ENCODE results near the gene CES3. TPM values are rescaled to one million over a fixed set of nuclear protein-coding genes. Genes with fewer than 3 reads are reported as not detected.
"Not testable (repeated sequence)": the region's sequence is repeated elsewhere in the genome, so short reads cannot be mapped to it uniquely, and the experiment has no call there.

Gene CES3
- total RNA-seq, 1 donor from 2014 or later, result 0.29 TPM

DNA sequence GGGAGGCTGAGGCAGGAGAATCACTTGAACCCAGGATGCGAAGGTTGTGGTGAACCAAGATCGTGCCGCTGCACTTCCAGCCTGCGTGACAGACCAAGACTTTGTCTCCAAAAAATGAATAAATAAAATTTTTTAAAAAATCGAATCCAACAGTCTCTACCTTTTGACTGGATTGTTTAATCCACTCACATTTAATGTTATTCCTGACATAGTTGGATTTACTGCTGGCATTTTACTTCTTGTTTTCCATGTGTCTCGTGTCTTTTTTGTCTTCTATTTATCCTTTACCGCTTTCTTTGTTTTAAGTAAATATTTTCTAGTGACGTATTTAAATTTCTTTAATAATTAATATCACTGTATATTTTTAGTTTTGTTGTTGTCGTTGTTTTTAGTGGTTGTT, 22.0 kb downstream of the CES3 start:
- POLR2A ChIA-PET, result no interaction called here
- H3K4me3 Mint-ChIP-seq, result no peak overlapping the region
- H3K9me3 Mint-ChIP-seq, result no peaks in the 10 kb centered on the region
- ATAC-seq (ENCODE audit: low read depth) (no peak), DNase-seq (no peak)
- CTCF ChIA-PET, result interaction anchor here (1.2 kb wide), 1 partner anchor 172 kb away, joined by 3 read pairs; no protein-coding TSS in a partner anchor
- no peak overlapping the region for H3K27ac Mint-ChIP-seq
- no peaks in the 10 kb centered on the region for H3K4me1 Mint-ChIP-seq
- no peaks in the 10 kb centered on the region for H3K36me3 Mint-ChIP-seq (ENCODE audit: low read depth)
- intact Hi-C loops (cut with micrococcal nuclease), result no loop called here
- no peaks in the 10 kb centered on the region for H3K27me3 Mint-ChIP-seq
- TF ChIP-seq, protein P1, sequence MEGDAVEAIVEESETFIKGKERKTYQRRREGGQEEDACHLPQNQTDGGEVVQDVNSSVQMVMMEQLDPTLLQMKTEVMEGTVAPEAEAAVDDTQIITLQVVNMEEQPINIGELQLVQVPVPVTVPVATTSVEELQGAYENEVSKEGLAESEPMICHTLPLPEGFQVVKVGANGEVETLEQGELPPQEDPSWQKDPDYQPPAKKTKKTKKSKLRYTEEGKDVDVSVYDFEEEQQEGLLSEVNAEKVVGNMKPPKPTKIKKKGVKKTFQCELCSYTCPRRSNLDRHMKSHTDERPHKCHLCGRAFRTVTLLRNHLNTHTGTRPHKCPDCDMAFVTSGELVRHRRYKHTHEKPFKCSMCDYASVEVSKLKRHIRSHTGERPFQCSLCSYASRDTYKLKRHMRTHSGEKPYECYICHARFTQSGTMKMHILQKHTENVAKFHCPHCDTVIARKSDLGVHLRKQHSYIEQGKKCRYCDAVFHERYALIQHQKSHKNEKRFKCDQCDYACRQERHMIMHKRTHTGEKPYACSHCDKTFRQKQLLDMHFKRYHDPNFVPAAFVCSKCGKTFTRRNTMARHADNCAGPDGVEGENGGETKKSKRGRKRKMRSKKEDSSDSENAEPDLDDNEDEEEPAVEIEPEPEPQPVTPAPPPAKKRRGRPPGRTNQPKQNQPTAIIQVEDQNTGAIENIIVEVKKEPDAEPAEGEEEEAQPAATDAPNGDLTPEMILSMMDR (IDR thresholded peaks at IDR 0.05), result no peak

DNA sequence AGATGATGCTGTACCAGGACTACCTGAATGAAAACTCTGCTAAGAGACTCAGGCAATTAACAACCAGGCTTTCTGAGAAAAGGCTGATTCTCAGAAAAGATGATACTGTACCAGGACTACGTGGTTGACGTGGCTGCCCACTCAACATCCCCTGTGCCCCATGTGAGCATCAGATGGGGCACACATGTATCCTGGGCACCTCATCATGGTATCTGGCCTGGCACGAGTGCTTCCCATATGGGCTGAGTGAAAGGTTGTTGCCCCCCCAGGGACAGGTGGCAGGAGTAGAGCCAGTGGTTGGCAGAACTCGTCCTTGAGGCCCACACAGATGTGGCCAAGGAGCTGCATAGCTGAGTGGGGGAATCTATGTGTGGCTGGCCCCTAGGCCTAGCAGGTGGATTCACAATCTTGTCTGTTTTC, 23.8 kb downstream of the CES3 start:
- no peak overlapping the region for H3K4me3 Mint-ChIP-seq
- no peaks in the 10 kb centered on the region for H3K4me1 Mint-ChIP-seq

DNA sequence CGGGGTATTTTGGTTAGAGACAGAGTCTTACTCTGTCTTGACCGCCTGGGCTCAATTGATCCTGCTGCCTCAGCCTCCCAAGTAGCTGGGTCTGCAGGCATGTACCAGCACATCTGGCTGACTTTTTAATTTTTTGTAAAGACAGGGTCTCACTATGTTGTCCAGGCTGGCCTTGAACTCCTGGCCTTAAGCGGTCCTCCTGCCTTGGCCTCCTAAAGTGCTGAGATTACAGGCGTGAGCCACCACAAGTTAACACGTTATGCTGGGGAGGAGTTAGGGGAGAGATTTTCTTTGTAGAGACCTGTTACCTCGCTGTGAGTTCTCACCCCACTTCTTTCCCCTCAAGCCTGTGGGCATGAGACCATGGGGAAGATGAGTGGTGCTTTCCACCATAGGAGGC, 25.5 kb downstream of the CES3 start:
- TF ChIP-seq, protein P1 (IDR thresholded peaks at IDR 0.05), result no peak
- no peak for ATAC-seq (ENCODE audit: low read depth)
- ChIA-PET POLR2A (no interaction called here), CTCF (no interaction called here)
- intact Hi-C loops (cut with micrococcal nuclease), result no loop called here
- Mint-ChIP-seq H3K27ac (no peak overlapping the region), H3K36me3 (ENCODE audit: low read depth) (no peaks in the 10 kb centered on the region), H3K9me3 (no peaks in the 10 kb centered on the region), H3K4me1 (no peaks in the 10 kb centered on the region), H3K4me3 (no peak overlapping the region), H3K27me3 (no peaks in the 10 kb centered on the region)
- DNase-seq, result no peak

More for the DNA sequence above, 23.8 kb downstream of the CES3 start:
- intact Hi-C loops (cut with micrococcal nuclease), result no loop called here
- no peak for DNase-seq
- Mint-ChIP-seq H3K27me3 (no peaks in the 10 kb centered on the region), H3K36me3 (ENCODE audit: low read depth) (no peaks in the 10 kb centered on the region), H3K27ac (no peak overlapping the region), H3K9me3 (no peaks in the 10 kb centered on the region)
- ATAC-seq (ENCODE audit: low read depth), result no peak
- ChIA-PET POLR2A (no interaction called here), CTCF (no interaction called here)
- TF ChIP-seq, protein P1 (IDR thresholded peaks at IDR 0.05), result no peak

DNA sequence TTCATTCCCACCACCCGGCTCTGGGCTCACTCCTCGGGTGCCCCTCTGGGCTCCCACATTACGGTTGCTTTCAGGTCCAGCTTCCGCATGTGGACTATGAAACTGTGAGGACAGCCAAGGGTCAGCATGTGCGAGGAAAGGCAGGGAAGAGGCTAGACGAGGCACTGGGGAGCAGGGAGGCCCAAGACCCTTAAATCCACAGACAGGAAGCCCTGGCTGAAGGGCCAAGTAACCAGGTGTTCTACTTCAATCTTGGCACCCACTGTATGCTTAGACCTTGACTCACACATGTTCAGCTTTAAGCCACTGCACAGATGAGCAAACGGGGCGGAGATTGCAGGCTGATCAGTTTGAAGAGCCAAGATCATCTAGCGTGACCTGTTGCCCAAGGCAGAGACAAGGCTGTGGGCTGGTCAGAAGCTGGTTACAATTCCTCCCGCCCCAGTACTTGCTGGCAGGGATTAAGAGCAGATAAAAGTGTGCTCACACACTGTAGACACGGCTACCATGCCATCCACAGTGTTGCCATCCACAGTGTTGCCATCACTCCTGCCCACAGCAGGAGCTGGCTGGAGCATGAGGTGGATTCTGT, 27.2 kb downstream of the CES3 start, which contains the start of gene CES4A:
Gene CES4A (plus strand): TSS at position 393 of the 592 bp plus-strand sequence. CDS start 184 bp downstream, at position 577.
- TF ChIP-seq, protein P1 (IDR thresholded peaks at IDR 0.05), result no peak
- CTCF ChIA-PET, result no interaction called here
- H3K4me1 Mint-ChIP-seq, result no peaks in the 10 kb centered on the region

DNA sequence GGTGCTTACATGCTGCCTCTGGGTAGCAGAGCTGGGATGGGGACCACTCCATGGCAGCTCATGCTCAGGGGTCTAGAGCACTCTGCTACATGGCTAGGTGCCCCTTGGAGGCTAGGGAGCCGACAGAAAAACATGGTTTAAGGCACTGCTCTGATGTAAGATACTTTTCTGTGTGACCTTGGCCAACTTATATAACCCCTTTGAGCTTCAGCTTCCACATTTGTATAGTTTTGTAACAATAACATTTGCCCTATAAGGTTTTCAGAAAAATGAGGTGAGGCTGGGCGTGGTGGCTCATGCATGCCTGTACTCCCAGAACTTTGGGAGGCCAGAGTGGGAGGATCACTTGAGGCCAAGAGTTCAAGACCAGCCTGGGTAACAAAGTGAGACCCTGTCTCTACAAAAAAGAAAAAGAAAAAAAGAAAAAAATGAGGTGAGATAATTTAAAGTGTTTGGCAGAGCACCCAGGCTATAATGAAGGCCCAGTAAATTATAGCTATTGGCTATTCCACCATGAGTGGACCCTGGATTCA, 30.5 kb downstream of the CES3 start:
- H3K4me3 Mint-ChIP-seq, result no peak overlapping the region
- intact Hi-C loops (cut with micrococcal nuclease), result no loop called here
- no peaks in the 10 kb centered on the region for H3K27me3 Mint-ChIP-seq
- no peak overlapping the region for H3K27ac Mint-ChIP-seq
- H3K4me1 Mint-ChIP-seq, result no peaks in the 10 kb centered on the region
- ChIA-PET CTCF (no interaction called here), POLR2A (no interaction called here)
- TF ChIP-seq, protein P1 (IDR thresholded peaks at IDR 0.05), result no peak
- H3K36me3 Mint-ChIP-seq (ENCODE audit: low read depth), result no peaks in the 10 kb centered on the region
- no peaks in the 10 kb centered on the region for H3K9me3 Mint-ChIP-seq
- no peak for ATAC-seq (ENCODE audit: low read depth)
- DNase-seq, result no peak

More for the DNA sequence above, 27.2 kb downstream of the CES3 start, which contains the start of gene CES4A:
- DNase-seq, result no peak
- no peak within 1 kb of the TSS for H3K4me3 Mint-ChIP-seq
- no peaks in the 10 kb centered on the region for H3K27me3 Mint-ChIP-seq
- no peak within 1 kb of the TSS for H3K27ac Mint-ChIP-seq
- no peaks in the 10 kb centered on the region for H3K36me3 Mint-ChIP-seq (ENCODE audit: low read depth)
- POLR2A ChIA-PET, result no interaction called here
- intact Hi-C loops (cut with micrococcal nuclease), result no loop called here
- H3K9me3 Mint-ChIP-seq, result no peaks in the 10 kb centered on the region
- ATAC-seq (ENCODE audit: low read depth), result no peak

DNA sequence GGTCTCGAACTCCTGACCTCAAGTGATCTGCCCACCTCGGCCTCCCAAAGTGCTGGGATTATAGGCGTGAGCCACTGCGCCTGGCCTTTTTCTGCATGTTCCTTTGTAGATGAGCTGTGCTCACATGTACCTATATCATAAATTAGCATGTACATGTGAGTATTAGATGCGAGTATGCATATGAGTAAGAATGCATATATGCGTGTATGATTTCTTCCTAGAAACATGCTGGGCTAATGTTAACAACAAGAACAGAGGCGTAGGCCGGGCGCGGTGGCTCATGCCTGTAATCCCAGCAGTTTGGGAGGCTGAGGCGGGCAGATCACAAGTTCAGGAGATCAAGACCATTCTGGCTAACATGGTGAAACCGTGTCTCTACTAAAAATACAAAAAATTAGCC, 32.5 kb downstream of the CES3 start:
- H3K36me3 Mint-ChIP-seq (ENCODE audit: low read depth); H3K4me3 Mint-ChIP-seq; CTCF ChIA-PET; ATAC-seq (ENCODE audit: low read depth); H3K9me3 Mint-ChIP-seq; intact Hi-C loops (cut with micrococcal nuclease); H3K27ac Mint-ChIP-seq; H3K4me1 Mint-ChIP-seq; POLR2A ChIA-PET; H3K27me3 Mint-ChIP-seq; DNase-seq: not testable (repeated sequence)

All from activated B cell treated with CpG ODN at 0.5 μM for 24 hours (primary cell).